ENCODE results near the gene PAGE4.

PAGE4 gene

GRCh38 chrX:49816435-49816834 is 12.7 kb upstream of the PAGE4 start:
- H3K4me3 ChIP-seq (ENCODE audit: low read depth, low read length) = no peak overlapping the region
- no peak for TF ChIP-seq CTCF (IDR thresholded peaks at IDR 0.05; ENCODE audit: borderline replicate concordance, insufficient read depth, low read depth, low read length)

GRCh38 chrX:49838374-49838773 is 9.3 kb downstream of the PAGE4 start:
- no peak overlapping the region for H3K4me3 ChIP-seq (ENCODE audit: low read depth, low read length)
- TF ChIP-seq CTCF (IDR thresholded peaks at IDR 0.05; ENCODE audit: borderline replicate concordance, insufficient read depth, low read depth, low read length) = peak; percentile 56

- no peak overlapping the region for H3K4me3 ChIP-seq (ENCODE audit: low read depth, low read length)
- TF ChIP-seq CTCF (IDR thresholded peaks at IDR 0.05; ENCODE audit: borderline replicate concordance, insufficient read depth, low read depth, low read length) = peak; percentile 50; the same call in 1 of the 2 replicates
Observed at GRCh38 chrX:49840679-49841078, 11.6 kb downstream of the PAGE4 start.

- no peak for TF ChIP-seq CTCF (IDR thresholded peaks at IDR 0.05; ENCODE audit: borderline replicate concordance, insufficient read depth, low read depth, low read length)
- H3K4me3 ChIP-seq (ENCODE audit: low read depth, low read length) = no peak overlapping the region
Observed at GRCh38 chrX:49842621-49843020, 13.5 kb downstream of the PAGE4 start.

GRCh38 chrX:49844611-49845010 is 15.5 kb downstream of the PAGE4 start:
- no peak for TF ChIP-seq CTCF (IDR thresholded peaks at IDR 0.05; ENCODE audit: borderline replicate concordance, insufficient read depth, low read depth, low read length)

GRCh38 chrX:49845701-49846403 is 16.7 kb downstream of the PAGE4 start:
- no peak overlapping the region for H3K4me3 ChIP-seq (ENCODE audit: low read depth, low read length)
- TF ChIP-seq CTCF (IDR thresholded peaks at IDR 0.05; ENCODE audit: borderline replicate concordance, insufficient read depth, low read depth, low read length) = no peak

More at GRCh38 chrX:49844611-49845010, 15.5 kb downstream of the PAGE4 start:
- H3K4me3 ChIP-seq (ENCODE audit: low read depth, low read length) = no peak overlapping the region

- H3K4me3 ChIP-seq (ENCODE audit: low read depth, low read length) = no peak overlapping the region
- no peak for TF ChIP-seq CTCF (IDR thresholded peaks at IDR 0.05; ENCODE audit: borderline replicate concordance, insufficient read depth, low read depth, low read length)
Observed at GRCh38 chrX:49846522-49846921, 17.4 kb downstream of the PAGE4 start.
